22Rv1 (cell line): ENCODE results near the gene LMAN2.
"Not testable (repeated sequence)": the region's sequence is repeated elsewhere in the genome, so short reads cannot be mapped to it uniquely, and the experiment has no call there.

Experiments used
- CTCF ChIP-seq: fragments of 450-650 bp; IDR thresholded peaks from 2 replicates; pipeline ENCODE4 v1.5.1; 2017; ENCODE audit warnings: mild to moderate bottlenecking
- ZFX ChIP-seq: fragments of 450-650 bp; IDR thresholded peaks from 2 replicates; pipeline ENCODE4 v1.6.1; 2017; ENCODE audit warnings: antibody characterized with exemption, borderline replicate concordance

- TF ChIP-seq CTCF, ZFX: not testable (repeated sequence)
Observed at GRCh38 chr5:177343000-177343399, 8.5 kb downstream of the LMAN2 start.
